Neural crest cell (in vitro differentiated cells): ENCODE measurements around the gene MC3R. TPM values are rescaled to one million over a fixed set of nuclear protein-coding genes. Genes with fewer than 3 reads are reported as not detected.
"Not testable (repeated sequence)": the region's sequence is repeated elsewhere in the genome, so short reads cannot be mapped to it uniquely, and the experiment has no call there.

Experiments
- DNase-seq: peaks from one replicate; pipeline ENCODE4 v3.0.0; 2021; ENCODE audit warnings: low read depth, mixed read lengths, low spot score
- H3K27ac Mint-ChIP-seq: one replicate; pipeline ENCODE4 v1.8.0; 2021; ENCODE audit warnings: mild to moderate bottlenecking, mixed read lengths; ENCODE audit not compliant: unreplicated experiment
- H3K27me3 Mint-ChIP-seq: 2 replicates; pipeline ENCODE4 v1.8.0; 2021; ENCODE audit warnings: low read depth, mild to moderate bottlenecking, mixed read lengths
- H3K36me3 Mint-ChIP-seq: 2 replicates; pipeline ENCODE4 v1.8.0; 2021; ENCODE audit warnings: low read depth, mild to moderate bottlenecking, mixed read lengths
- H3K4me1 Mint-ChIP-seq: 2 replicates; pipeline ENCODE4 v1.8.0; 2021; ENCODE audit warnings: mixed read lengths
- H3K4me3 Mint-ChIP-seq: one replicate; pipeline ENCODE4 v1.8.0; 2021; ENCODE audit warnings: mild to moderate bottlenecking, mixed read lengths
- H3K9me3 Mint-ChIP-seq: 2 replicates; pipeline ENCODE4 v1.8.0; 2021; ENCODE audit warnings: mixed read lengths
- CTCF ChIP-seq: fragments of 200-600 bp; sonication (generic); conservative IDR thresholded peaks from 2 replicates; pipeline ENCODE4 v1.5.0; 2021; ENCODE audit warnings: antibody characterized with exemption, mild to moderate bottlenecking
- total RNA-seq: library from RNA; stranded (reverse); gene quantifications from 2 replicates; pipeline ENCODE4 v1.2.1, GENCODE V29; 2021

MC3R gene
- total RNA-seq, 1 donor from 2014 or later = not detected

GRCh38 chr20:56217829-56218228, 30.7 kb upstream of the MC3R start:
- Mint-ChIP-seq H3K4me1 (no peaks in the 10 kb centered on the region), H3K9me3 (peaks cover 32% of the 10 kb centered on the region), H3K27me3 (no peaks in the 10 kb centered on the region), H3K27ac (no peak overlapping the region), H3K4me3 (no peak overlapping the region), H3K36me3 (peaks cover 4% of the 10 kb centered on the region)
- no peak for DNase-seq
- no peak for TF ChIP-seq CTCF

GRCh38 chr20:56221186-56221585, 27.3 kb upstream of the MC3R start:
- not testable (repeated sequence) for H3K4me3 Mint-ChIP-seq, DNase-seq, H3K27ac Mint-ChIP-seq, H3K4me1 Mint-ChIP-seq, H3K36me3 Mint-ChIP-seq, H3K27me3 Mint-ChIP-seq
- peaks cover 20% of the 10 kb centered on the region for H3K9me3 Mint-ChIP-seq

- no peak for DNase-seq
- Mint-ChIP-seq H3K27ac (no peak overlapping the region), H3K4me1 (no peaks in the 10 kb centered on the region), H3K4me3 (no peak overlapping the region), H3K9me3 (peaks cover 20% of the 10 kb centered on the region), H3K27me3 (no peaks in the 10 kb centered on the region), H3K36me3 (peaks cover 4% of the 10 kb centered on the region)
- no peak for TF ChIP-seq CTCF
Measured at GRCh38 chr20:56222201-56222600, 26.3 kb upstream of the MC3R start.

GRCh38 chr20:56222945-56223344, 25.6 kb upstream of the MC3R start:
- no peaks in the 10 kb centered on the region for H3K4me1 Mint-ChIP-seq

GRCh38 chr20:56223352-56223751, 25.2 kb upstream of the MC3R start:
- TF ChIP-seq CTCF = no peak
- peaks cover 23% of the 10 kb centered on the region for H3K9me3 Mint-ChIP-seq
- no peak for DNase-seq
- H3K36me3 Mint-ChIP-seq = peaks cover 7% of the 10 kb centered on the region
- H3K4me3 Mint-ChIP-seq = no peak overlapping the region
- H3K27me3 Mint-ChIP-seq = no peaks in the 10 kb centered on the region
- no peaks in the 10 kb centered on the region for H3K4me1 Mint-ChIP-seq
- no peak overlapping the region for H3K27ac Mint-ChIP-seq

More at GRCh38 chr20:56222945-56223344, 25.6 kb upstream of the MC3R start:
- no peak overlapping the region for H3K27ac Mint-ChIP-seq
- H3K27me3 Mint-ChIP-seq = no peaks in the 10 kb centered on the region
- H3K36me3 Mint-ChIP-seq = peaks cover 4% of the 10 kb centered on the region
- no peak for DNase-seq
- peaks cover 20% of the 10 kb centered on the region for H3K9me3 Mint-ChIP-seq
- no peak for TF ChIP-seq CTCF
- H3K4me3 Mint-ChIP-seq = no peak overlapping the region

- Mint-ChIP-seq H3K27me3 (no peaks in the 10 kb centered on the region), H3K4me1 (no peaks in the 10 kb centered on the region), H3K27ac (no peak overlapping the region), H3K36me3 (peaks cover 5% of the 10 kb centered on the region), H3K9me3 (peaks cover 22% of the 10 kb centered on the region), H3K4me3 (no peak overlapping the region)
- DNase-seq = no peak
- TF ChIP-seq CTCF = no peak
Measured at GRCh38 chr20:56228021-56228420, 20.5 kb upstream of the MC3R start.
